GM19351 (cell line): ENCODE data around the gene NT5DC3.

Source experiments
- ATAC-seq: cut with Tn5 transposase; IDR thresholded peaks from one replicate; pipeline ENCODE4 v1.9.1; 2021; ENCODE audit warnings: mild to moderate bottlenecking, moderate library complexity; ENCODE audit not compliant: unreplicated experiment

NT5DC3 gene

GRCh38 chr12:103840876-103841689, at the start of gene NT5DC3:
Gene NT5DC3, minus strand, starts transcription at chr12:103841234. Its CDS starts 78 bp downstream, at chr12:103841156.
- peak; percentile 79 for ATAC-seq

- ATAC-seq = no peak
Observed at GRCh38 chr12:103887738-103888137, 46.7 kb upstream of the NT5DC3 start.

- ATAC-seq = no peak
Observed at GRCh38 chr12:103886195-103886797, 45.3 kb upstream of the NT5DC3 start.

- peak; percentile 51 for ATAC-seq
Observed at GRCh38 chr12:103884316-103884715, 43.3 kb upstream of the NT5DC3 start.

GRCh38 chr12:103883908-103884307, 42.9 kb upstream of the NT5DC3 start:
- no peak for ATAC-seq

- ATAC-seq = no peak
Observed at GRCh38 chr12:103882861-103883596, 42.0 kb upstream of the NT5DC3 start.

GRCh38 chr12:103881261-103881660, 40.2 kb upstream of the NT5DC3 start:
- ATAC-seq = no peak

- ATAC-seq = no peak
Observed at GRCh38 chr12:103880299-103881142, 39.5 kb upstream of the NT5DC3 start.

- no peak for ATAC-seq
Observed at GRCh38 chr12:103879878-103880277, 38.8 kb upstream of the NT5DC3 start.

DNA sequence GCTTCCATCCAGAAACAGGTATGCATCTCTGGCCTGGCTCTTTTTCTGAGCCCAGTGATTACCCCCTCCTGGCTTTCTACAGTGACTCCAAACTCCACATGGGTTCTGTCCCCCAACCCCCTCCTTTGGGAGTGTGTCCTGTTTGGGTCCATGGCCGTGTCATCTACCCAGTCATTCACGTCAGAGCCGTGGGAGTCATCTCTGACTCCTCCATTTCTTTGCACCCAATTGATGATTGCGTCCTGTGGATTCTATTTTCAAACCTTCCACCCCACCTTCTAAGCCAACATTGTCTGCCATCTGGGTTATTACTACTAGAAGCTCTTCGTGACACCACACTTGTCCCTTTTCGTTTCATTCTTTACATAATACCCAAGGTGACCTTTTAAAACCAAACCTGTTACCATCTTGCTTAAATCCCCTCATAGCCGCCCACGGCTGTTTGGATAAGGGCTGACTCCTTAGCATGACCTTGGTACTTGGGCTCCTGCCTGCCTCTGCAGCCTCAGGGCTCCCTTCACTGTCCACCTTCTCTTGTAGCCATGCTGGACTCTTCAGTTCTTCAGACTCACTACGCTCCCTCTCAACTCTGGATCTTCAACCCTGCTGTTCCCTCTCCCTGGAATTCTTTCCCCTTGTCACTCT, 38.1 kb upstream of the NT5DC3 start:
- no peak for ATAC-seq

DNA sequence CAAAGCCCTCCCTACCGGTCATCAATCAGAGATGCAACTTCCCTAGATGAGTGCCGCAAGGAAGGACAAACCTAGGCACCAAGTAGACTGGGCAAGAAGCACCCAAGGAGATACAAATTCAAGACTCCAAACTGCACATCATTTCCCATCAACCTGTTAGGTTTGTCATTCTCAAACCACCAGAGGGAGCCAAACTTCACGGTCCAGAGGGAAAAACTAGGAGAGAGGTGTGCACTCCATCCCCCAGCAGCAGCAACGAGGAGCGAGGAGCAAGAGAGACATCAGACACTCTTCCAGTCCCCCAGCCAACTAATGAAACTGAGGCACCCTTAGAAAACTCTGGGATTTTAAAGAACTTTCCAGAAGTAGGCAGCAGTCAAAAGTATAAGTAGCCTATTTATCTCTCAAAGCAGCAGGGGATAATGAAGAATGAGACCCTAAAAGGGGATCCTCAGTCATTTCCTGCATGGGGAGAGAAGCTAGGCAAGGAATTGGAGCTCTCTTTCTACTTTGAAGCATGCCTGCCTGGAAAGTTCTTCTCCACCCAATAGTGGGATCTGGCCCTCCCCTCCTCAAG, 37.0 kb upstream of the NT5DC3 start:
- no peak for ATAC-seq

- ATAC-seq = no peak
Observed at GRCh38 chr12:103877288-103877687, 36.3 kb upstream of the NT5DC3 start.

- ATAC-seq = no peak
Observed at GRCh38 chr12:103875666-103876065, 34.6 kb upstream of the NT5DC3 start.

- no peak for ATAC-seq
Observed at GRCh38 chr12:103868215-103868614, 27.2 kb upstream of the NT5DC3 start.

DNA sequence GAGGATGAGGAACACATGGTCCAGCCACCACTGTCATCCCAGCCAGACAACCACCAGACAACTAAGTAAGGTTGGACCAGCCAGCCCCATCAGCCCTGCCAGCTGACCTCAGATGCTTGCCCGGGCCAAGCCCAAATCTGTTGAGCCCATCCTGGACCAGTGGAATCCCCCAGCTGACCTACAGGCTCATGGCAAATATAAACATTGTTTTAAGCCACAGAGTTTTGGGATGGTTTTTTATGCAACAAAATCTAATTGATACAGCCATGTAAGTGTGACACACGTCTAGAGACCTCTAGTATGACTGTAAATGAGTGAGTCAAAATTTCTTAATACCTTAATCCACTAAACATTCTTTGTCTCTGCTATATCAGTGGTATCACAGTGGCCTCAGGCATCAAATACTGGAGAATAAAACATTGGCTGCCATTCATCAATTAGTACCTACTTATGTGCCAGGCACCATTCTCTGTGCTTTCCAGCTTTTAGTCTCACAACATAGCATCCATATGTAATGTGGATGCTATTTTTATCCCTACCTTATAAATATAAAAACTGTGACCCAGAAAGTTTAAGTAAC, 24.2 kb upstream of the NT5DC3 start:
- no peak for ATAC-seq

GRCh38 chr12:103864710-103865109, 23.7 kb upstream of the NT5DC3 start:
- ATAC-seq = no peak

- no peak for ATAC-seq
Observed at GRCh38 chr12:103858953-103859601, 18.0 kb upstream of the NT5DC3 start.

DNA sequence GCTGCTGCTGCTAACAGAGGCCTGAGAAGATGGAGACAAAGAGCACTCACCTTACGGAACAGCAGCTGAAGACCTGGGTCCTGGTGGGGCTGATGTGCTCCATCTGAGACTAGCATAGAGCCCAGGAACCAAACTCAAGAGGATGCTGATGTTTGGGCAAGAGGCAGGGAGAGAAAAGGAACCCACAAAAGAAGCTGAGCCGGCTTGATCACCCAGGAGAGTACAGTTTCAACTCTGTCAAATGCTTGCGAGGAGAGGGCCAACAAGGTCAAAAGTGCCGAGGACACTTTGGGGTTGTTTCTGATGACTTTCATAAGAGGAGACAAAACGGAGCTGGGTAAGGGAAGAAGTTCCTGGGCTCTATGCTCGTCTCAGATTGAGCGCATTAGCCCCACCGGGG, 17.3 kb upstream of the NT5DC3 start:
- no peak for ATAC-seq

DNA sequence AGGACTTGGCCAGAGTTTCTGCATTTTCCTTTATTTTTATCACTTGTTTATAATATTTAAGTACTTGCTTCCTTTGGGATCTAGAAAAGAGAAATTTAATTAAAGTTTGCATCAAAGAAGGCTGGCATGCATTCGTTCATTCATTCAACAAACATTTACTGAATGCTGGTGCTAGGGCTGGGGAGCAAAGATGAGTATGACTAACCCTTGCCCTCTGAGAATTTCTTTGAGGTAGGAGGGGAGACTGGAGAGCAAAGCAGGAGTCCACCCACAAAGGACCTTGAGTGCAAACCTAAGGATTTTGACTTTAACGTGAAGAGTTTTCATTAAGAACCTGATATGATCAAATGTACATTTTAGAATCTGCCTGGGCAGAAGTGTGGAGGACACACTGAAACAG, 16.1 kb upstream of the NT5DC3 start:
- no peak for ATAC-seq
